GM19099 (cell line): ENCODE measurements around the gene DOC2A.

ENCODE experiments used
- POLR2A ChIP-seq: IDR thresholded peaks from 3 replicates; pipeline ENCODE4 v1.6.1; 2011; ENCODE audit warnings: low read depth; ENCODE audit not compliant: insufficient read length; ENCODE audit errors: extremely low read depth

The DOC2A gene

GRCh38 chr16:29987371-29988085 lies 23.3 kb downstream of the DOC2A start:
- no peak for TF ChIP-seq POLR2A

- no peak for TF ChIP-seq POLR2A
Measured at GRCh38 chr16:29986931-29987330, 23.9 kb downstream of the DOC2A start.

GRCh38 chr16:29986231-29986630 lies 24.6 kb downstream of the DOC2A start:
- TF ChIP-seq POLR2A, result no peak

- no peak for TF ChIP-seq POLR2A
Measured at GRCh38 chr16:29985271-29985811, 25.5 kb downstream of the DOC2A start.

GRCh38 chr16:29984764-29985147 lies 26.1 kb downstream of the DOC2A start:
- TF ChIP-seq POLR2A, result no peak

- no peak for TF ChIP-seq POLR2A
Measured at GRCh38 chr16:29984137-29984763, 26.6 kb downstream of the DOC2A start.

GRCh38 chr16:29983420-29984136 lies 27.2 kb downstream of the DOC2A start:
- no peak for TF ChIP-seq POLR2A

- TF ChIP-seq POLR2A, result no peak
Measured at GRCh38 chr16:29982560-29983419, 28.0 kb downstream of the DOC2A start.

- TF ChIP-seq POLR2A, result no peak
Measured at GRCh38 chr16:29978564-29979270, 32.1 kb downstream of the DOC2A start.

GRCh38 chr16:29978081-29978480 lies 32.7 kb downstream of the DOC2A start:
- no peak for TF ChIP-seq POLR2A

- no peak for TF ChIP-seq POLR2A
Measured at GRCh38 chr16:29977063-29977825, 33.6 kb downstream of the DOC2A start.

GRCh38 chr16:29975811-29976511 lies 34.9 kb downstream of the DOC2A start:
- no peak for TF ChIP-seq POLR2A

GRCh38 chr16:29975134-29975538 lies 35.7 kb downstream of the DOC2A start:
- no peak for TF ChIP-seq POLR2A
